NT2/D1 (cell line): ENCODE results near the gene METTL21A.

ENCODE experiments used
- SUZ12 ChIP-seq: IDR thresholded peaks from 2 replicates; pipeline ENCODE4 v1.6.1; 2011; ENCODE audit not compliant: insufficient read length, insufficient read depth; ENCODE audit errors: extremely low read depth
- YY1 ChIP-seq: IDR thresholded peaks from 2 replicates; pipeline ENCODE4 v1.6.1; 2011; ENCODE audit not compliant: insufficient read length, insufficient read depth
- ZNF274 ChIP-seq: IDR thresholded peaks from 2 replicates; pipeline ENCODE4 v1.6.1; 2011; ENCODE audit warnings: mild to moderate bottlenecking, low read depth, low read length

- TF ChIP-seq ZNF274 = no peak
- TF ChIP-seq SUZ12 = no peak
- no peak for TF ChIP-seq YY1
Observed at GRCh38 chr2:207606829-207607228, 18.4 kb downstream of the METTL21A start.
